ENCODE data around the gene PCLO.
"Not testable (repeated sequence)": the region's sequence is repeated elsewhere in the genome, so short reads cannot be mapped to it uniquely, and the experiment has no call there.

Gene PCLO

DNA sequence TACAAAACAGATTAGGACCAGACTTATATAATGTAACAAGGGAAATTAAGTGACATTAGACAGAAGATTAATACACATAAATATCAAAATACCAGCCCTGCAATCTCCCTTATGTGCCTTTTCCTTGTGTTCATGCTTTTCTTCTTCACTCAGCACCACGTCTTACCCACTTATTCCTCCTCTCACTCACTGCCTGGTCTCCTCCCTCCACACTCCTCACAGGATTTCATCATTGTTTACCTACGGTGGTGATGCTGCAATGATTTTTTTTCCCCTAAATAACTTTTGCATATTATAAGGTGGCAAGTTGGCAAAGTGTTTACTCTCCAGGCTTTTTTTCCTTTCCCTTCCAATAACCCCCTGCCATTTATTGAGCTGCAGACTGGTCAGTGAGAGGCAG, 203.2 kb downstream of the PCLO start:
- no peak for DNase-seq

DNA sequence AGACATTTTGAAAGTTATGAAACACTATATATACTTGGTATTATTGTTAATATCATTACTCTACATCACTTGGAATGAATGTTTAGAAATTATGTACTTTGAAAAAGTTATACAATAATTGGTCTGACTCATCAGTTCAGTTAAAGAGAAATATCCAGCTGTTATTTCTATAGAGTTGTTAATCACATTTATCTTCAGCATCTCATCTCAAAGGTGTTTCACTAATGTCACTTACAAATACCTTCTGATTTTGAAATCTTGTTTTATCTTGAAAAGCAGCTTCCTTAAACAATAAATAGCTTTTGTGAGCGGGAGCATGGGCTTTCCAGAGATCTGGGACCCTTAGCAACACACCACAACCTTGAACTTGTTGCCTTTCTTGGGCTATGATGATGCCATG, 205.2 kb downstream of the PCLO start:
- DNase-seq, result no peak

DNA sequence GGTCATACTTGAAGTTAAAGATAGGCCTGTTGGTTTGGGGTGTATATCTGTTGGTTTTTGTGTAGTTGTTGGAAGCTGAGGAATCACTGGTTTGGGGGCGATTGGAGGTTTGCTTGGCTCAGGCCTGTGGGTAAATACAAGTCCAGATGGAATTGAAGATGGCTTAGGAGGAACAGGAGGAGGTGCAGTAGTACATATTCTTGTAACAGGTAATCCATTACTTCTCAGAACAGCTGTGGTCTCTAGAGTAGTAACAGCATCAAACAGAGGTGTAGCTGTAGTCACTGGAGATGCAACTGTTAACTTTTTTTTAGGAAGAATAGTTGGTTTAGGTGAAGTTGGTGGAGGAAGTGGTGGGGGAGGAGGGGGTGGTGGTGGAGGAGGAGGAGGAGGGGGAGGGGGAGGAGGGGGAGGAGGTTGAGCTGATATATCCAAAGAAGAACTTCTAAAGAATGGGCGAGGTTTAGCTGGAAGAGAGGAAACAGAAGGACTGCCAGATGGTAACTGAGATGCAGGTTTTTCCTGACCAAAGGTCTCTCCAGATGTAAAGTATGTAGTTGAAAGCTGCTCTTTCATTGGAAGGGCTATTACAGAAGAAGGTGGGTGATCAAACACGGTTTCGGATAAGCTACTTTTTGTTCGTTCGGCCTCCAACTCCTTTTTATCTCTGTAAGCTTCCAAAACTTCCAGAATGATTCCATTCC, 209.2 kb downstream of the PCLO start:
- DNase-seq, result no peak

DNA sequence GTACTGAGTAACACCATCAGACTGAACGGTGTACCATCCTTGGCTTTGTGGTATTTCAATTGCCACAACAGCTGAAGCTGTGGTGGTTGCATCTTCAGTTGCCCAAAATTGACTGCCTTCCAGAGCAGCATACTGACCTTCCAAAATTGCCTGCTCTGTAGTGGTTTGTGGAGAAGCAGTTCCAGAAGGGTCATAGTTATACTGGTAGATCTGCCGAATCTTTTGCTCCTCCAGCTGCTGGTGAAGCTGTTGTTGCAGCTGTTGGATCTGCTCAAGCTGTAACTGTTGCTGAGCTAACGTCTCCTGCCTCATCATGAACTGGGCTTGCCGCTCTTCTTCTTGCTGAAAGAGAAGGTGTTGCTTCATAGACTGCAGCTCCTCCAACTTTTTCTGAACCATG, 212.2 kb downstream of the PCLO start:
- no peak for DNase-seq

DNA sequence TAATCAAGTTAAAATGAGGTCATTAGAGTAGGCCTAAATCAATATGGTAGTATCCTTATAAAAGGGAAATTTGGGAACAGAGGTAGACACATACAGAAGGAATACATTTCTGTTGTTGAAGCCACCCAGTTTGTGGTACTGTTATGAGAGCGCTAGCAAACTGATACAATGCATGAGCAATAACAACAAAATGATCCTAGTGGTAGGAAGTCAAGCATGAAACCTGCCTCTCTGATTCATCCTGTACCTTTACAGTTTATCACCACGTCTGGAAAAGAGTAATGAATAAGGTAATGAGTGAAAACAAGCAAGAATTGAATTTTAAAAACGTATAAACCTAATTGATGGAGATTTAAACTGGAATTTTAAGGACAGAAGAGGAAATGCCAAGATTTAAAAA, 217.2 kb downstream of the PCLO start:
- no peak for DNase-seq

DNA sequence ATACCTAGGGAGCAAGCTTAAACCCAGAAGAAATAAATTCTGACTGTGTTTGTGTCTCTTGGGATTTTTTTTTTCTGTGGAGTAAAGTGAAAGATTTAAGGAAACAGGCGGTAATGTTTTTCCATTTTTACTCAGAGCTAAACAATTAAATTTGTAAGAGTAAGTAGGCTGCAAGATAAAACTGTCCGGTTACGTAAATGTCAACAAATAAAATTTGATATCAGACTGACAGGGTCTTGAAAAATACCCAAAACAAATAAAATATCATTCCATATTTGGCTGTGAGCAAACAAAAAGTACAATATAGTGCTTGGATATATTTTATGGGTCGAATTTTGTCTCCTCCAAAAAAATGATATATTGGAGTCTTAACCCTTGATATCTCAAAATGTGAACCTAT, 217.6 kb downstream of the PCLO start:
- no peak for DNase-seq

DNA sequence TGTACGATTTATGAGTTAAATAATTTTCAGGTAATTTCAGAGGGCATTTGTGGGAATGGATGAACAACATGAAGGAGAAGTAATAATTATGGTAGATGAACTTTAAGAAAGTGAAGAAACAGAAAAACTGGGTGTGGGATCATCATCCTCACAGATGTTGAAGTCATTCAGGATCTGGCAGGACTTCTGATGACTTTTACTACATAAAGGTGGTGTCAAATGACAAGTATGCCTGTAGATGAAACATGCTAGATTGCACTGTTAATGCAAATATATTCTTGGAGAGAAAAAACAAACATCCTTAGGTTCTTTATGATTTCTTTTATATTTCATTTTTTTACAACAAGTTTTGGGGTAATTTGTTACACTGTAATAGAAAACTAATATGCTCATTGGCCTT, 230.2 kb downstream of the PCLO start:
- no peak for DNase-seq

DNA sequence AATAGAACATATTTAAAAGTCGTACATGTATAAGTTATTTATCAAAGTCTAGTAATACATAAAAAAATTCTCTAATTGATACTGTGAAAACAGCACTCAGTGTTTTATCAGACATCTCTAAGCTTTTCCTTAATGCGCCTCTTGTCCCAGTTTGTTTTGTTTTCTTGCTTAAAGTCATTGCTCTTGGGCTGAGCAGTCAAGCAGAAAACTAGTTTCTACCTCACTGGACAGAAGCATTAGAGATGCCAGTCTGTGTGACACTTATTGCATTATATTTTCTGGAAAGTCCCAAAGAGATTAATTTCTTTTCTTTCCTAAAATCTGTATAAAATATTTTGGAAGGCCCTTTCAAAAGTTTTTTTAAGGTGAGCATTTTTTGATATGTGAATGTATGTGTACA, 236.2 kb downstream of the PCLO start:
- DNase-seq, result no peak

DNA sequence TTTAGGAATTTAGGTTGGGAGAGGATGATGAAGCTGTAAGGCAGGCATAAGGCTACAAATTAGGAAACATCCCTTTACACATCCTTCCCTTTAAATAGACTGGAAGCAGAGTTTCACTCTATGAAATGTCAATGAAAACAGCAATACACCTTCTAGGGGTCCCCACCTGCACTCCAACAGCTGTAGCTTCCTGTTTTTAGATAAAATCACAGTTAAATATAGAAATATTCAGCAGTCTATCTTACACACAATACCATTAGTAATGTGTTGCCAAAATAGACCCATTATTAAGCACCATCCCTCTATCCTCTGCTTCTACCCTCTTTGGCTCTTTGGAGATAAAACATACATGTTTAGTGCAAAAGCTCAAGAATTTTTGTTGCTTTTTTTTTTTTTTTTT, 237.4 kb downstream of the PCLO start:
- no peak for DNase-seq

DNA sequence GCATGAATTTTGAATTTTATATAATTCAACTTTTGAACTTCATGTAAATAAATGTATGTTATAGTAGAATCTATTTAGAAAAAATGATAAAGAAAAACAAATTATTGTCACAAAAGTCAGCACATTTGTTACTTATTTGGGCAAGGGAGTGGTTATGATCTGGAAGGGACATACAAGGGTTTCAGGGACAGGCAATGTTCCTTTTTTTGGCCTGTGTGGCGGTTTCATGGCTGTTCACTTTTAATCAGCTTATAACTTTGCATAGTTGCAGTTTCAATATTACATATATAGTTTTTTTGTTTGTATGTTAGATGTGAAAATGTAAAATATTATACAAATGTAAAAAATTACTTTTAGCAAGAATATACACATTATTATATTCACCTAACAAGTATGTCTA, 256.2 kb downstream of the PCLO start:
- DNase-seq, result no peak

DNA sequence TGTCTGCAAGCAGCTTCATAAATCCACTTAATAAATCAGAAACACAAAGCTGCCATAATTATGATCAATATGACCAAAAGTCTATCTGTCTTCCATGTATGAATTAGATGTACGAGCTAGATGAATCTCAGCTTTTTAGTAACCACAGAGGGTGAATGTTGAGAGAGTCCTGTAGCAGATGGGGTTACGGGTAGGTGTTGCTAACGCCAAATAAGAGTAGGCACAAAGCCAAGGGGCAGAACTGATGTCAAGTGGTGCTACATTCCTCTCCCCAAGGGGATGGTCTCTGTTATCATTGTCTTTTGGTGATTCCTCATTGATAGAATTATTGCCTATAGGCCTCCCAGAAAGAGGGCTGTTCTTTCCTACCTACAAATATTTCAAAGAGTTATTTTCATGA, 257.8 kb downstream of the PCLO start:
- no peak for DNase-seq

DNA sequence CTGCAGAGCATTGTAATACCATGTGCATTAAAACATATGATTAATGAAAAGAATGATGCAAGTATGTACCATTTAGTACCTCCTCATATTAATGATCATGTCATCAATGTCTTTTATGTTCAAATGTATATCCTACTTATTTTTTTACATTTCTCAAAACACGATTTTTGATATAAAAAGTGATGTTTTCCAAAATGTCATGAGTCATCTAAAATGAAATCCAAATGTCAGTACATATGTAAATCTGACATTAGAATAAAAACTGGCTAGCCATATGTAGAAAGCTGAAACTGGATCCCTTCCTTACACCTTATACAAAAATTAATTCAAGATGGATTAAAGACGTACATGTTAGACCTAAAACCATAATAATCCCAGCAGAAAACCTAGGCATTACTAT, 261.6 kb downstream of the PCLO start:
- not testable (repeated sequence) for DNase-seq

DNA sequence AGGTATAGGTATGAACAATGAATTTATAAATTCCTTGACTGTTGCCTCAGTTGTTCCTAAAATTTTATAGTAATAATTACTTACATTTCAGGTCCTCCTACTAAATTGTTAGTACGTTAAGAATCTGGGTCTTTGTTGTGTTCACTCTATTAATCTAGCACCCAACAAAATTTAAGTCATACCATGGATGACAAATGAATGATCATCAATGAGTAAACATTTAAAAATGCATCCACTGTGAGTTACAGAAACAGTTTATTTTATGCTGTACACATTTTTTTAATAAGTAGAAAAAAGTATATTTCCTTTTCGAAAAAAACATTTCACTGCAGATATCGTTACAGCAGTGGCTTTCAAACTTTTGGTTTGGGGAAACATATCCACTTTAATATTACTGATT, 265.2 kb downstream of the PCLO start:
- DNase-seq, result no peak

DNA sequence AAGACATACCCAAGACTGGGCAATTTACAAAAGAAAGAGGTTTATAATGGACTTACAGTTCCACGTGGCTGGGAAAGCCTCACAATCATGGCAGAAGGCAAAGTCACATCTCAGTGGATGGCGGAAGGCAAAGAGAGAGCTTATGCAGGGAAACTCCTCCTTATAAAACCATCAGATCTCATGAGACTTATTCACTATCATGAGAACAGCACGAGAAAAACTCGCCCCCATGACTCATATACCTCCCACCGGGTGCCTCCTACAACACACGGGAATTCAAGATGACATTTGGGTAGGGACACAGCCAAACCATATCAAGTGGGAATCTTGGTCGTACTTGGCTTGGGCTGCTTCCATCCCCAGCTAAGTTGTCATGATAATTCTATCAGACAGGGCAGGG, 268.3 kb downstream of the PCLO start:
- DNase-seq, result not testable (repeated sequence)

DNA sequence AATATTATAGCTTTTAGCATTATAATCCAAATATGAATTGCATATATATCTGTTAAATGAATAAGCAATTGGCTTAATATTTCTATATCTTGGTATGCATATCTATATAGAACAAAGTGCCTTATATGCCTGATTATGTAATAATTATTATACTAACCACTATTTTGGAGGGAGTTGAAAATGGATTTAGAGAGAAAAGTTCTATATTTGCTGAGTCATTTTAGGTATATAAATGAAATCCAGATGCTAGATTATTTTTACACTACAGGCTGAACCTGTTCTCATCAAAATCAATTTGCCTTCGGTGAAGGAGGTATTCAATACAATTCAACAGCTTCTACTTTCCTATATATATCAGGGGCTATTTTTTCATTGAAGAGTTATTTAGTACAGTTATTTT, 276.4 kb downstream of the PCLO start:
- DNase-seq, result no peak

DNA sequence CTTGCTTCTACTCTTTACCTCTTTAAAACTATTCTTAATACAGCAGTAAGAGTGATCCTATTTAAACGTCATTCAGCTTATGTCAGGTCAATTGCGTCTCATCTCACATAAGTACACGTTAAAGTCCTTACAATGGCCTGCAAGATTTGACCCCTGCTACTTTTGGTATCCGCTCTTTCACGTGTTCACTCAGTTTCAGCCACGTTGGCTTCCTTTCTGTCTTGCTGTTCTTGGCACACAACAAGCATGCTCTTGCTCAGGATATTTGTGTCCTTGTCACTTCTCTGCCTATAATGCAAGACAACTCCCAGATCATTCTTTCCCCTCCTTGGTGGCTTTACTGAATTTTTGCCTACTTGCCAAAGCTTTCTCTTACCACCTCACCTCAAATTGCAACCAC, 296.8 kb downstream of the PCLO start:
- DNase-seq, result no peak

DNA sequence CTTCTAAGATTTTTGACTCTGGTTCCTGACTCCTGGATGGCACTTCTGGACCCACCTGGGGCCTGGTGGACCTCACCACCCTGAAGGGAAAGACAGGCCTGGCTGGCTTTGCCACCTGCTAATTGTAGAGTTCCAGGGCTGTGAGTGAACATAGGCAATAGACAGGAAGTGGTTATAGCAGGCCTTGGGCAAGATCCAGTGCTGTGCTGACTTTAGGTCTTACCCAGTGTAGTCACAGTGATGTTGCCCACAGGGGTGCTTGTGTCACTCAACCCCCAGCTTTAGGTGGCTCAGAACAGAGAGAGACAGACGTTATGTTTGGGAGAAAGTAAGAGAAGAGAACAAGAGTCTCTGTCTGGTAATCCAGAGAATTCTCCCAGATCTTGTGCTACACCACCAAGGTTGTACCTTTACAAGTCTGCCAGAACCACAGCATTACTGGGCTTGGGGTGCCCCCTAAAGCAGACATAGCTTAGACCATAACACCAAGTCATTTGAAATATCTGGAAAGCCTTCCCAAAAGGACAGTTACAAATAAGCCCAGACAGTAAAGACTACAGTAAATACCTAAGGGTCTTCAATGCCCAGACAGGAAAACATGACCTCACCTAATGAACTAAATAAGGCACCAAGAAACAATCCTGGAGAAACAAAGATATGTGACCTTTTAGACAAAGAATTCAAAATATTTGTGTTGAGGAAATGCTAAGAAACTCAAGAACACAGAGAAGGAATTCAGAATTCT, 303.4 kb downstream of the PCLO start:
- no peak for DNase-seq

DNA sequence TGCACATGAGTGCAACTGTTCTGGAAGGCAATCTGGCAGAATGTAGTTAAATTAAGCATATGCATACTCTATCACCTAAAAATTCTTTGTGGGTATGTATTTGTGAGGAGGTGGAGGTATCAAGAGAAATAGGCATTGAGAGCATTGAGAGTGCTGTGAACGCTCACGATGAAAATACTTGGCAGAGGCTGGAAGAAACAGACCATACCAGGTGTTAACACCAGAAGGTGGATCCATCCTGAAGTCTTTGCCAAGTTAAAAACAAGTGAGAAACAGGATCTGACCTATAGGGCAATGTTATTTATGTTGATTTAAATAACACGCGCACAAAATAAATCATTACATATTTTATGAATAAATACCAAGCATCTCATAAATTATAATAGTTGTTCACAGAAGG, 311.6 kb downstream of the PCLO start:
- DNase-seq, result no peak

DNA sequence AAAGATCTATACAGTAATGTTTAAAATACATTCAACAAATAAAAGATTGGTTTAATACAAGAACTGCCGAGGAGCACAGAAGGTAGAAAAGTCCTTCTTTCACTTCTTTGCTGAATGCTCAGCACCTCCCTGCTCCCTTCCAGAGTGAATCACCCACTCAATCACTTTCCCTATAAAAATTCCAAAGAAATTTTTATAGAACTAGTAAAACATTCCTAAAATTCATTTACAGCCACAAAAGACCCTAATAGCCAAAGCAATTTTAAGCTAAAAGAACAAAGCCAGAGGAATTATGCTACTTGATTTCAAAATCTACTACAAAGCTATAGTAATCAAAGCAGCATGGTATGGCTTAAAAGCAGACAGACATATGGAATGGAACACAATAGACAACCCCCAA, 320.9 kb downstream of the PCLO start:
- no peak for DNase-seq

DNA sequence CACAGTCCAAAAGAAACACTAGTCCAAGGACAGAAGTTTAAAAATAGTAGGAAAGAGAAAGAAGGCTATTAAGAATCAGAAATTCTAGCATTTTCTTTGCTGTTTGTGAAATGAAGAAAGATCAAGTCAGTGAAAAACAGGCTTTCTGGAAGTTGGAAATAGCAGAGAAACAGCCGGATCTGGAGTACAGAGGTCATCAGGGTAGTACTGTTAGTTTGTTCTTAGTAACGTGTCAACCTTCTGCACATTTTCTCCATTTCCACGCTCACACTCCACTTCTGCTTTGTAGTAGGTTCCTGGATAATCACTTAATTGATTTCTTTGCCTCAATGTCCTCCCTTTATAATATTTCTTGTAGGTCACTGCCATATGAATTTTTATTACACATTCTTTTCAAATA, 322.6 kb downstream of the PCLO start:
- DNase-seq, result no peak

DNA sequence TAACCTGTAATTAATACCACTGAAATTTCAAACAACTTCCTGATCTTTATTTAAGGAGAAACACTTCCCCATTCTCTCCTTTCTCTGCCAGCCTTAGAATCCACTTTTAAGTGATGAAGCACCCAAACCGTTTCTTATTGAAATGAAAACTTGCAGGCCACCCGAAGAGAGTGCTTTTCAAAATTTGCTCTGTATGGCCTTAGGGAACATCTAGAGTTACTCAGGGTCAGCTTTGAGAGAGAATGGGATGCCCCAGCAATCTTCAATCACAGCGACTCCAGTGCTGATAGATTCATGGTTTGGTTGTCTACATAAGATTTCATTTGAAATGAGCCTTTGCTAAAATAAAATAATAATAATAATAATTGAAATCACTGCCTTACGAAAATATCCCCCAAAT, 323.1 kb downstream of the PCLO start:
- DNase-seq, result no peak

DNA sequence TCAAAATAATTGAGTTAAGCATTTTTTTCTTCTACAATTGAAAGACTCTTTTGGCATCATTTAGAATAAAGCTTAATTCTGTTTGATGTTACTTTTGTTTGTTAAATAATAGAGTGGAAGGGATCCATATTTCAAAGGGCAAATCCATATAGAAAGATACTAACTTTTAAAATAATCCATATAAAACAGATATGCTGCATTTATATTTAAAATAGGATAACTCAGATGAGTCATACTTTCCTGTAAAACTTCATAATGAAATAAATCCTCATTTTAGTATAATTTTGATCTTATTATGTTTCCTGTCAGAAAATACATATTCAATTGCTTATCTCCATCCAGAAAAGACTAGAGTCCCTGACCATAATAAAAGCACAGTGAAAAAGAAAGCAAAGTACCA, 323.6 kb downstream of the PCLO start:
- no peak for DNase-seq

DNA sequence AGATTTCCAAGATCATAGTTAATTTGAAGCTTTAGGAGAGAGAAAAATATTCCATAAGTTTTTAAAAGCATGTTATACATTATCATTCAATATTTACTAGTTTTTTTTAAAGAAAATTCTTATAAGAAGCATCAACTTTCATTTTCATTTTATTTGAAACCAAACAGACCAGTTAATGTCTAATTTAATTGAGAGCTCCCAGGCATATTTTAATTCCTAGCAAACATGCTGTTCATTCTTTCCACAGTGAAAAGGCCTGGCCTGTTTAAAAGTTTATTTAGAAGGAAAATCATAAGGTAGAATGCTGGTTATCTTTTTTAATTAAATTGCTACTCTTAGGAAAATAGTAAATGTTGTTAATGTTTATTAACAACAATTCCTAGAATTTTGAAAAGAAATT, 324.4 kb downstream of the PCLO start:
- DNase-seq, result no peak

DNA sequence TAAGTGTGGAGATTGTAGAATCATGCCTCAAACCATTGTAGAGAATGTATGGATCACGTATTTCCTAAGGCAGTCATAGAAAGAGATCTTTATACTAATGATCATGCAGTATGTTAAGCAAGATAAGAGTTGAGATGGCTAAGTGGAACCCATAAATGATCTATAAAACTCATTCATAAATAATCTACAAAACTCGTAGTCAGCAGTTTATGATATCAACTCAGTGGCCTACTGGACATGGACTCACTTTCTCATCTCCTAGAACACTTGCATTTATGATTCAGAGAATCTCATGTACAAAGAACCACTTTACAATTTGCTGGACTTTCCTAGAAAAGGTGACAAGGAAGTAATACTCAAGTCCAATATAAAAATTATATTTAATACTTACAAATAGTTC, 339.6 kb downstream of the PCLO start:
- no peak for DNase-seq

DNA sequence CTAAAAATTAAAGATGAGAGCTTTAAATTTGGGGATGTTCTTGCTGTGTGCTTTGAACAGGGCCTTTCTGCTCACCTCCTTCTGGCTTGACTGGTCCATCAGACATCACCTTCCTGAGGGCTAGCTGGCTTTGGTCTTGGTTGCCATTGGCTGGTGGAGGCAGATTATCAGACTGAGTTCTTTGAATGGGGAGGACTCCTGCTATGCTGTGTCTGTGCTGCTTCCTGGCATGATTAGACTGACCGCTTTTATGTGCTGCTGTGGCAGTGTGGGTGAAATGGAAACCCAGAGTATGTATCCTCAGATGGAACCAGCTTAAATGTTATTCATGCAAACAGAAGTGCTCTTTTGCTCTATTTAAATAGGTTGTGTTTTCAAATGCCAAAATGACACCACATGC, 341.6 kb downstream of the PCLO start:
- DNase-seq, result no peak

Measured in hematopoietic multipotent progenitor cell treated with erythropoietin and hydrocortisone succinate and interleukin-3 and kit ligand, for 4 days (in vitro differentiated cells).